HFFc6 (cell line): Measurements from ENCODE around the gene CD58. TPM values are rescaled to one million over a fixed set of nuclear protein-coding genes. Genes with fewer than 3 reads are reported as not detected.
A peak's percentile ranks its signal among the peaks of the same experiment; 100 is the strongest.

Source experiments
- DNase-seq: peaks from one replicate; pipeline ENCODE4 v3.0.0-alpha.2; 2018
- H3K27ac Mint-ChIP-seq: 2 replicates; pipeline ENCODE4 v1.8.0; 2020; ENCODE audit warnings: mild to moderate bottlenecking, mixed read lengths
- H3K27me3 Mint-ChIP-seq: 2 replicates; pipeline ENCODE4 v1.8.0; 2021; ENCODE audit warnings: mild to moderate bottlenecking, moderate library complexity, mixed read lengths; ENCODE audit not compliant: insufficient read depth
- H3K36me3 Mint-ChIP-seq: 2 replicates; pipeline ENCODE4 v1.8.0; 2021; ENCODE audit warnings: low read depth, mixed read lengths
- H3K4me1 Mint-ChIP-seq: 2 replicates; pipeline ENCODE4 v1.8.0; 2020; ENCODE audit warnings: low read depth, mixed read lengths
- H3K4me3 Mint-ChIP-seq: 2 replicates; pipeline ENCODE4 v1.8.0; 2020; ENCODE audit warnings: mild to moderate bottlenecking, moderate library complexity, mixed read lengths
- H3K9me3 Mint-ChIP-seq: 2 replicates; pipeline ENCODE4 v1.8.0; 2020; ENCODE audit warnings: mild to moderate bottlenecking, mixed read lengths
- total RNA-seq, 6 experiments: library from RNA; stranded (reverse); fragmentation: NEBNext Ultra II Directional; extraction: Animal tissue kit (Norgen Biotek cat#: 25700); gene quantifications; 2 replicates in 1 of 6; 3 replicates in 5 of 6; pipeline ENCODE4 v1.2.3, GENCODE V29; 2021
- TF ChIP-seq, protein P1 (sequence below): fragments of 200-600 bp; sonication (generic); IDR thresholded peaks from 2 replicates; pipeline ENCODE4 v1.5.0; 2021; ENCODE audit warnings: antibody characterized with exemption, mild to moderate bottlenecking

The CD58 gene
- total RNA-seq, 6 experiments from 2014 or later: 6.6 to 9.5 (median 8.5) TPM

DNA sequence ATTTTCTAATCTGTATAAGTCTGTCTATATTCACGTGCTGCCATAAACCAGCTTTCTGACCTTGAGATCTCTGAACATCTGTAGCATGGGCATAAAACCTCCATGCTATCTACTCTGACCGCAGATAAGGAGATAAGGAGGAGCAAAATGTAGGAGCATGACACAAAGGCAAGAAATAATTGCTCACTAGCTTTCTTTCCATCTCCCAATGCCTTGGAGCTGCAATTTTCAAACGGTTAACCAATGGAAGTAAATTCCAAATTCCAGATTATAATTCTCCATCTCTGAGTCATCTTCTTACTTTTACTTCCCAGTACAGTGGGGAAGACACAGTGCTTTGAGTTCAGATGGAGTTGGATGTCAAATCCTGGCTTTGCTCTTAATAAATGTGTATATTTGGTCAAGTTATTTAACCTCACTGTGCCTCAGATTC lies 41.6 kb downstream of the CD58 start:
- Mint-ChIP-seq H3K36me3 (peaks cover 42% of the 10 kb centered on the region), H3K4me1 (peaks cover 45% of the 10 kb centered on the region), H3K9me3 (no peaks in the 10 kb centered on the region), H3K27me3 (no peaks in the 10 kb centered on the region; the same call in none of the 2 replicates), H3K4me3 (peak overlapping the region; percentile 2; the same call in 1 of the 2 replicates), H3K27ac (peak overlapping the region; percentile 51)
- TF ChIP-seq, protein P1, sequence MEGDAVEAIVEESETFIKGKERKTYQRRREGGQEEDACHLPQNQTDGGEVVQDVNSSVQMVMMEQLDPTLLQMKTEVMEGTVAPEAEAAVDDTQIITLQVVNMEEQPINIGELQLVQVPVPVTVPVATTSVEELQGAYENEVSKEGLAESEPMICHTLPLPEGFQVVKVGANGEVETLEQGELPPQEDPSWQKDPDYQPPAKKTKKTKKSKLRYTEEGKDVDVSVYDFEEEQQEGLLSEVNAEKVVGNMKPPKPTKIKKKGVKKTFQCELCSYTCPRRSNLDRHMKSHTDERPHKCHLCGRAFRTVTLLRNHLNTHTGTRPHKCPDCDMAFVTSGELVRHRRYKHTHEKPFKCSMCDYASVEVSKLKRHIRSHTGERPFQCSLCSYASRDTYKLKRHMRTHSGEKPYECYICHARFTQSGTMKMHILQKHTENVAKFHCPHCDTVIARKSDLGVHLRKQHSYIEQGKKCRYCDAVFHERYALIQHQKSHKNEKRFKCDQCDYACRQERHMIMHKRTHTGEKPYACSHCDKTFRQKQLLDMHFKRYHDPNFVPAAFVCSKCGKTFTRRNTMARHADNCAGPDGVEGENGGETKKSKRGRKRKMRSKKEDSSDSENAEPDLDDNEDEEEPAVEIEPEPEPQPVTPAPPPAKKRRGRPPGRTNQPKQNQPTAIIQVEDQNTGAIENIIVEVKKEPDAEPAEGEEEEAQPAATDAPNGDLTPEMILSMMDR: no peak
- DNase-seq: peak; percentile 82

DNA sequence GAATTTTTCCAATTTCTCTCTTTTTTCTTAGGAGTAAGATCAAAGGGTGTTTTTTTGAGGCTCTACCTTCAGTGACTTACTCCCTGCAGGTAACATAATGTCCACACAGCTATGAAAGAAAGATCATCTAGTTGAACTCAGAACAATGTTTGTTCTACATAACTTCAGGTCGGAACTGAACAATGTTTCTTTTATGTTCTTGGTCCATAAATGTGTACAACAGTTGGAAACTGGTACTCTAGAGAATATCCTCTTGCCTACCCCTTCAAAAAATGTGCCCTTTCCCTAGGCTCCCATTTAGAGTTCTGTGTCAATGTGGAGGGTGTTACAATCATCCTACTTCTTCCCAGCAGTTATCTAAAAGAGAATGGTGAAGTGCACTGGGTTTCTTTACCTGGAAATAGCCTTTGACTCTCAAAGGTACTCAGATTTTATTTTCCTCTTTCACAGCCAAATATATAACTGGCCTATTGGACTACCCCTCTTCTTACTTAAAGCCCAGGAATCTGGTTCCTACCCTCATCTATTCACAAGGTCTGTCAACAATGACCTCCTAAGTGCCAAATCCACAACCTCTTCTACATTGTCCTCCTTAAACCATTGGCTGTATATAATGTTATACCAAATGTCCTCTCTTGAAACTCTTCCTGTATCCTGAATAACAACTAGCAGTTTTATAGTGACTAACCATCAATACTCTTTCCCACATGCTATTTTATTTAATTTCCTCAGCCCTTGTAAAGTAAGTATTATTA lies 42.3 kb downstream of the CD58 start:
- Mint-ChIP-seq H3K27ac (peak overlapping the region; percentile 51), H3K27me3 (no peaks in the 10 kb centered on the region; the same call in none of the 2 replicates), H3K4me1 (peaks cover 41% of the 10 kb centered on the region), H3K36me3 (peaks cover 35% of the 10 kb centered on the region), H3K9me3 (no peaks in the 10 kb centered on the region), H3K4me3 (peak overlapping the region; percentile 2; the same call in 1 of the 2 replicates)
- TF ChIP-seq, protein P1: no peak
- no peak for DNase-seq

DNA sequence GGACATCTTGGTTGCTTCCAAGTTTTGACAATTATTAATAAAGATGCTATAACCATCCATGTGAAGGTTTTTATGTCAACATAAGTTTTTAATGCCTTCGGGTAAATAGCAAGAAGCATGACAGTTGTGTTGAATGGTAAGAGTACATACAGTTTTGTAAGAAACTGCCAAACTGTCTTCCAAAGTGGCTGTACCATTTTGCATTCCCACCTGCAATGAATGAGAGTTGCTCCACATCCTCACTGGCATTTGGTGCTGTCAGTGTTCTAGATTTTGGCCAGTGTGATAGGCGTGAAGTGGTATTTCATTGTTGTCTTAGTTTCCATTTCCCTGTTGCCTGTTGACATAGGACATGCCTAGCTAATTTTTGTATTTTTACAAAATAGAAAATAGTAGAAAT lies 45.4 kb downstream of the CD58 start:
- Mint-ChIP-seq H3K4me3 (no peak overlapping the region), H3K36me3 (peaks cover 21% of the 10 kb centered on the region), H3K4me1 (peaks cover 44% of the 10 kb centered on the region), H3K27me3 (no peaks in the 10 kb centered on the region; the same call in 1 of the 2 replicates), H3K9me3 (no peaks in the 10 kb centered on the region), H3K27ac (no peak overlapping the region)
- TF ChIP-seq, protein P1: no peak
- no peak for DNase-seq

- DNase-seq: peak; percentile 57
- Mint-ChIP-seq H3K4me3 (no peak overlapping the region), H3K36me3 (peaks cover 5% of the 10 kb centered on the region; the same call in 1 of the 2 replicates), H3K4me1 (peaks cover 17% of the 10 kb centered on the region), H3K27ac (peak overlapping the region; percentile 55), H3K27me3 (no peaks in the 10 kb centered on the region), H3K9me3 (no peaks in the 10 kb centered on the region)
- TF ChIP-seq, protein P1: no peak
Observed at GRCh38 chr1:116521186-116521585, 49.6 kb downstream of the CD58 start.

DNA sequence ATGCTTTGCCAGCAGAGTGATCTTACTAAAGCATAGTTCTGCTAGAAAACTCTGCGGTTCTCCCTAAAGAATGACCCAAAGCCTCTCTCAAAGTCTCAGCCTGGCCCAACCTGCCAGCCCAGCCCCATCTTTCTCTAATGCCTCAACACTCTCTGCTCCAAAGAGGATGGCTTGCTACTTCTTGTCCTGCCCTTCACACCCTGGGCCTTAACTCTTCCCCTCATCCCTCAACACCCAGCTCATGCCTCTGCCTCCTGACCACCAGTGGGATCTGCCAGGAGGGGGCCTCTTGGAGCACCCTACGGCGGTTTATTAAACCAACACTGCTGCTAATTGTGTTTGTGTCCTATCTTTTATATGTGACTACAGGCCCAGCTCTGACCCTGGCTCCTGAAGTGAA lies 52.4 kb downstream of the CD58 start:
- no peaks in the 10 kb centered on the region for H3K9me3 Mint-ChIP-seq
- H3K4me1 Mint-ChIP-seq: peaks cover 13% of the 10 kb centered on the region
- no peak for DNase-seq
- TF ChIP-seq, protein P1: no peak
- no peaks in the 10 kb centered on the region; the same call in 1 of the 2 replicates for H3K27me3 Mint-ChIP-seq
- no peak overlapping the region; the same call in 1 of the 2 replicates for H3K27ac Mint-ChIP-seq
- H3K4me3 Mint-ChIP-seq: no peak overlapping the region
- H3K36me3 Mint-ChIP-seq: no peaks in the 10 kb centered on the region; the same call in 1 of the 2 replicates
